CD8-positive, alpha-beta memory T cell (primary cell): ENCODE data around the gene TMUB1. TPM values are rescaled to one million over a fixed set of nuclear protein-coding genes. Genes with fewer than 3 reads are reported as not detected.

Experiments used
- CTCF ChIA-PET: fragments of 350-600 bp; sonication (Branson Sonifier 250); formaldehyde crosslinking; loops from one replicate; lab custom pipeline; 2021; ENCODE audit warnings: antibody characterized with exemption; lab: Charles Lee
- POLR2A ChIA-PET: fragments of 350-600 bp; sonication (Branson Sonifier 250); formaldehyde crosslinking; loops from one replicate; lab custom pipeline; 2021; ENCODE audit warnings: antibody characterized with exemption; lab: Charles Lee
- DNase-seq, 5 donors: peaks; one replicate each; pipeline versions ENCODE4 v3.0.0 to v3.0.0-alpha.2; 2020 to 2022; ENCODE audit warnings: mixed read lengths in 1 of 5
- H3K27ac ChIP-seq: one replicate; pipeline ENCODE4 v1.7.0; 2013; ENCODE audit warnings: low read depth, mild to moderate bottlenecking, low read length, moderate library complexity
- H3K27me3 ChIP-seq: 2 replicates; pipeline ENCODE4 v1.7.0; 2013; ENCODE audit warnings: low read length, mild to moderate bottlenecking; ENCODE audit not compliant: insufficient read depth, poor library complexity, severe bottlenecking
- H3K36me3 ChIP-seq: 2 replicates; pipeline ENCODE4 v1.7.0; 2013; ENCODE audit warnings: mild to moderate bottlenecking, low read length, moderate library complexity; ENCODE audit not compliant: insufficient read depth
- H3K4me1 ChIP-seq: 2 replicates; pipeline ENCODE4 v1.7.0; 2013; ENCODE audit warnings: mild to moderate bottlenecking, low read length, moderate library complexity; ENCODE audit not compliant: insufficient read depth
- H3K4me3 ChIP-seq: 2 replicates; pipeline ENCODE4 v1.7.0; 2013; ENCODE audit warnings: mild to moderate bottlenecking, low read length
- H3K9me3 ChIP-seq: 2 replicates; pipeline ENCODE4 v1.7.0; 2013; ENCODE audit warnings: mild to moderate bottlenecking, low read length
- H3K27ac Mint-ChIP-seq, 8 donors: one replicate each; pipeline ENCODE4 v1.8.0; 2020 to 2021; ENCODE audit warnings: mixed read lengths in 8 of 8, mild to moderate bottlenecking in 6 of 8, inconsistent platforms in 3 of 8, moderate library complexity in 3 of 8
- H3K27me3 Mint-ChIP-seq, 2 donors: one replicate each; pipeline ENCODE4 v1.8.0; 2020 to 2021; ENCODE audit warnings: mixed read lengths in 2 of 2, mild to moderate bottlenecking in 1 of 2, moderate library complexity in 1 of 2
- H3K36me3 Mint-ChIP-seq, 3 donors: one replicate each; pipeline ENCODE4 v1.8.0; 2020 to 2021; ENCODE audit warnings: mixed read lengths in 3 of 3, inconsistent platforms in 1 of 3, mild to moderate bottlenecking in 1 of 3
- H3K4me1 Mint-ChIP-seq, 3 donors: one replicate each; pipeline ENCODE4 v1.8.0; 2020 to 2021; ENCODE audit warnings: mixed read lengths in 3 of 3, inconsistent platforms in 1 of 3, mild to moderate bottlenecking in 1 of 3
- H3K4me3 Mint-ChIP-seq, 7 donors: one replicate each; pipeline ENCODE4 v1.8.0; 2020 to 2021; ENCODE audit warnings: mixed read lengths in 7 of 7, mild to moderate bottlenecking in 6 of 7, moderate library complexity in 4 of 7, inconsistent platforms in 2 of 7
- H3K9me3 Mint-ChIP-seq, 5 donors: one replicate each; pipeline ENCODE4 v1.8.0; 2020 to 2022; ENCODE audit warnings: mixed read lengths in 5 of 5, mild to moderate bottlenecking in 3 of 5, moderate library complexity in 2 of 5, inconsistent platforms in 1 of 5
- polyA plus RNA-seq: library from polyadenylated mRNA; unstranded; fragments of 300-500 nt; fragmentation: Illumina TruSeq; gene quantifications from one replicate; pipeline ENCODE4 v1.2.3, GENCODE V29; 2021
- total RNA-seq, 2 experiments: library from RNA; stranded (reverse); gene quantifications; one replicate each; pipeline ENCODE4 v1.2.3, GENCODE V29; 2021

TMUB1 gene
- total and polyA plus RNA-seq, 3 experiments from 2014 or later, result 69.7 to 83.5 (median 81.7) TPM

DNA sequence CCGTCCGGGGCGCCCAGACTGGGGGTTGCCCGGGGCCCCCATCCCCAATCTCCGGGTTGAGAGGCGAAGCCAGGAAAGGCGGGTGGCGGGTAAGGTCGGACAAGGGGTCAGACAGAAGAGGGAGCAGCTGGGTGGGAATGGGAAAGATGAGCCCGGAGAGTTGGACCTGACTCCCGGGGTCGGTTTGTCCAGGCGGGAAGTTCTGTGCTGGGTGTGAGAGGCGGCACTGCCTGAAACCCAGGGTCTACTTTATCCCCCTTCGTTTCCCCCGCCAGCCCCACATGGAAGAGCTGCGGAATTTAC, 23.2 kb downstream of the TMUB1 start:
- Histone ChIP-seq H3K4me3 (peak overlapping the region; percentile 94), H3K36me3 (peaks cover 7% of the 10 kb centered on the region), H3K27me3 (no peaks in the 10 kb centered on the region), H3K4me1 (peaks cover 36% of the 10 kb centered on the region), H3K27ac (peak overlapping the region; percentile 91), H3K9me3 (no peaks in the 10 kb centered on the region)
- Mint-ChIP-seq H3K36me3 (peaks cover 0 to 25% (median 0%) of the 10 kb centered on the region in 3 donors), H3K27me3 (no peaks in the 10 kb centered on the region), H3K4me1 (peaks cover 24 to 47% (median 36%) of the 10 kb centered on the region in 3 donors), H3K4me3 (peak overlapping the region; percentile 82 to 94 (median 92)), H3K9me3 (no peaks in the 10 kb centered on the region), H3K27ac (peak overlapping the region in 6 of 8 donors; percentile 52 to 91 (median 73))
- ChIA-PET POLR2A (interaction anchor here (0.9 kb wide), 1 partner anchor 55 kb away, joined by 3 read pairs; no protein-coding TSS in a partner anchor), CTCF (interaction anchor here (1.3 to 3.8 kb wide), 4 partner anchors 21 to 51 kb away, joined by 5 to 19 read pairs (median 6); partner anchors contain the start of gene FASTK)
- no peak for DNase-seq

GRCh38 chr7:151059367-151060112, 23.8 kb downstream of the TMUB1 start, which contains the start of gene SLC4A2:
SLC4A2 (plus strand) TSS chr7:151059589; CDS start chr7:151061988, 2,399 bp downstream.
- Mint-ChIP-seq H3K36me3 (peaks cover 0 to 23% (median 0%) of the 10 kb centered on the region in 3 donors), H3K9me3 (no peaks in the 10 kb centered on the region), H3K27me3 (no peaks in the 10 kb centered on the region), H3K4me1 (peaks cover 24 to 47% (median 36%) of the 10 kb centered on the region in 3 donors), H3K27ac (peak within 1 kb of the TSS; percentile 88 to 98 (median 98)), H3K4me3 (peak within 1 kb of the TSS; percentile 88 to 95 (median 94))
- ChIA-PET CTCF (interaction anchor here (1.0 to 3.8 kb wide), 6 partner anchors 21 to 75 kb away, joined by 3 to 19 read pairs (median 5); partner anchors contain the start of genes ABCB8 and FASTK), POLR2A (interaction anchor here (0.8 to 2.1 kb wide), 4 partner anchors 17 to 32 kb away, joined by 3 to 10 read pairs (median 6); partner anchors contain the start of genes ABCB8 and TMUB1)
- DNase-seq, result peak; percentile 61 to 79 (median 73)
- H3K4me3 ChIP-seq, result peak within 1 kb of the TSS; percentile 94
- no peaks in the 10 kb centered on the region for H3K27me3 ChIP-seq
- H3K9me3 ChIP-seq, result no peaks in the 10 kb centered on the region
- peaks cover 2% of the 10 kb centered on the region for H3K36me3 ChIP-seq
- peaks cover 36% of the 10 kb centered on the region for H3K4me1 ChIP-seq
- H3K27ac ChIP-seq, result peak within 1 kb of the TSS; percentile 91

DNA sequence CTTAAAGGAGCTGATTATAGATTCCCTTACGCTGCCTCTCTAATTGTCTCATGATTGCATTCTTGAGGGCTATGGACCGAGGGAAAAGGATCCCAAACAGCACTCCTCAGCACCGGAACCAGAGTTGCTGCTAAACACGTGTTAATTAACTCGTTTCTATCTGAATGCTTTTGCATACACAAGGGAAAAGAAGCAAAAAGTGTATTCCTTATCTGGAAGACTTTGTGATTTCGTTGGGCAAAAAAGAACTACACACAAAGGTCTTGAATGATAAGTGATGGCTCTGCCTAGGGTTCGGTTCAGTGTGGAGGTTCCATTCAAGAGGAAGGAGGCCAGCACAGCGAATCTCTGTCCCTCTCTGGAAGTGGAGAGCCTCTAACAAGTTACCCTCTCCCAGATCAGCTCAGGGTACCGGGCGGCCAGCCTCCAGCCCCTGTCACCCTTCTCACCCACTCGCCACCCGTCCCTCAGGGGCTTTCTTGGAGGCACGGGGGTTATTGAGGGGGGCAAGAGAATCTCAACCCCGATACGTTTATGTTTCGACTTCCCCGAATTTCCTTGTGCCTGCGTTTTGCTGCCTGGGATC, 24.4 kb downstream of the TMUB1 start:
- Mint-ChIP-seq H3K27me3 (no peaks in the 10 kb centered on the region), H3K27ac (peak overlapping the region; percentile 88 to 98 (median 98)), H3K36me3 (peaks cover 0 to 20% (median 0%) of the 10 kb centered on the region in 3 donors), H3K9me3 (no peaks in the 10 kb centered on the region), H3K4me3 (peak overlapping the region; percentile 88 to 95 (median 94)), H3K4me1 (peaks cover 24 to 47% (median 36%) of the 10 kb centered on the region in 3 donors)
- peak in 1 of 5 donors; percentile 10 for DNase-seq
- H3K36me3 ChIP-seq, result no peaks in the 10 kb centered on the region
- H3K27ac ChIP-seq, result peak overlapping the region; percentile 91
- H3K9me3 ChIP-seq, result no peaks in the 10 kb centered on the region
- POLR2A ChIA-PET, result interaction anchor here (0.8 to 2.1 kb wide), 6 partner anchors 17 to 168 kb away, joined by 3 to 10 read pairs (median 6); partner anchors contain the start of genes ABCB8, ABCF2, FASTK and TMUB1
- H3K27me3 ChIP-seq, result no peaks in the 10 kb centered on the region
- CTCF ChIA-PET, result interaction anchor here (0.6 to 1.6 kb wide), 5 partner anchors 30 to 96 kb away, joined by 3 to 5 read pairs (median 4); partner anchors contain the start of gene ABCB8
- H3K4me1 ChIP-seq, result peaks cover 36% of the 10 kb centered on the region
- H3K4me3 ChIP-seq, result peak overlapping the region; percentile 94

DNA sequence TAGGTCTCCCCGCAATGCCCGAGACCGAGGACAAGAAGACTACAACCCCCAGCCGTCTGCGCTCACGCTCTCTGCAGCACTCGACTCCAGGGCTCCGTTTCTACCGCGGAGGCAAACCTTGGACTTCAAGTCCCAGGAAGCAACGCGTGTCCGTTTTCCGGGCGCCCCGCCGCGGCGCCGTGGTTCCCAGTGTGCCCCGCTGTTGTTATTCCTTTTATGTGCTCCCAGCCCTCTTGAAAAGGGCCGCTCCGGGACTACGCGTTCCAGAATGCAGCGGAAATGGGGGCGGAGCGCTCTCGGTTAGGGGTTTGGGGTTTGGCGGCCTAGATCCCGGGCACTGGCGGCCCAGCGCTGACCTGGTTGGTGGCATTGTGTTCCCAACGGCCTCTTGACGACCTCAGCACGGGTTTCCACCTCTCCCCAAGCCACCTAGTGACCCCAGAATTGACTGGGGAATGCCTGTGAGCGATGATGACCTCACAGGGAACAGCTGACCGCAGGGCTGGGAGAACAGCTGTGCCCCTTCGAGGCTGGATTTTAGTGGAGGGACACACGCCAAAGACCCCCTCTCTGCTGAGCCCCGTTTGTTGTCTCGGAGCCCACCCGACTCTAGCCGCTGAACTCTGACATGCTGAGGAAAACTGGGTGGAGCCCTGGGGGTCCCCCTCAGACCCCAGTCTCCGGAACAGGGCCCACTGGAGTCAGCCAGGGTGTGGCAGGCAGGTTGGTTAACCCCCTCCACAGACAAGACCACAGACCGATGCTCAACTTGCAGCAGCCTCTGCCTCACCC, 25.1 kb downstream of the TMUB1 start:
- Mint-ChIP-seq H3K36me3 (peaks cover 0 to 16% (median 0%) of the 10 kb centered on the region in 3 donors), H3K27me3 (no peaks in the 10 kb centered on the region), H3K27ac (peak overlapping the region; percentile 88 to 98 (median 98)), H3K4me1 (peaks cover 24 to 47% (median 36%) of the 10 kb centered on the region in 3 donors), H3K4me3 (peak overlapping the region; percentile 88 to 95 (median 94)), H3K9me3 (no peaks in the 10 kb centered on the region)
- H3K9me3 ChIP-seq, result no peaks in the 10 kb centered on the region
- ChIA-PET POLR2A (interaction anchor here (0.8 to 2.1 kb wide), 5 partner anchors 18 to 169 kb away, joined by 5 to 10 read pairs (median 7); partner anchors contain the start of genes ABCB8, ABCF2, FASTK and TMUB1), CTCF (interaction anchor here (0.6 to 1.6 kb wide), 7 partner anchors 29 to 248 kb away, joined by 3 to 6 read pairs (median 4); partner anchors contain the start of gene ABCB8)
- peaks cover 39% of the 10 kb centered on the region for H3K4me1 ChIP-seq
- H3K27ac ChIP-seq, result peak overlapping the region; percentile 91
- H3K27me3 ChIP-seq, result no peaks in the 10 kb centered on the region
- DNase-seq, result peak; percentile 94 to 99 (median 96)
- H3K36me3 ChIP-seq, result no peaks in the 10 kb centered on the region
- H3K4me3 ChIP-seq, result peak overlapping the region; percentile 94

DNA sequence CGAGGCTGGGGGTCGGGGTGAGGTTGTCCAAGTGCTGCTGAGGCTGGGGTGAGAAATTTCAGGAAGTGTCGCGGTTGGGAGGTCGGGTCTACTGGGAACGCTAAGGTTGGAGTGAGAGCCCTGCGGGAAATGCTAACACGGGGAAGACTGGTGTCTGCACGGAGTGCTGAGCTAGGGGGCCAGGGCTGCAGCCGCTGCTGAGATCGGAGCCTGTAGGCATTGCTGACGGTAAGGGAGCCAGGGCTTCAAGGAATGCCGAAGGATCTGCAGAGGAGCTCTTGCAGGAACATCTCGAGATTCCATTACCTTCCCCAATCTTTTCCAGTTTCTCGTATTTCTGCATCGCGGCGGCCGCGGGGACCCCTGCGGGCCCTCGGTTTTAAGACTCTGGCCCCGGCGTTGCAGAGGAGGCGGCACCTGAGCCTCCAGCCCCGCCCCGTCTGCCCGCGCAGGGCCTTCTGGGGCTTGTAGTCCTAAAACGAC, 25.7 kb downstream of the TMUB1 start, which contains the start of gene CDK5:
TSS of gene CDK5 (minus strand) at position 392 of the 483 bp plus-strand sequence. CDS start at position 343, 49 bp downstream.
- Histone ChIP-seq H3K27ac (peak within 1 kb of the TSS; percentile 91), H3K27me3 (no peaks in the 10 kb centered on the region), H3K36me3 (no peaks in the 10 kb centered on the region), H3K4me1 (peaks cover 41% of the 10 kb centered on the region), H3K4me3 (peak within 1 kb of the TSS; percentile 94), H3K9me3 (no peaks in the 10 kb centered on the region)
- Mint-ChIP-seq H3K4me1 (peaks cover 25 to 52% (median 38%) of the 10 kb centered on the region in 3 donors), H3K9me3 (no peaks in the 10 kb centered on the region), H3K36me3 (peaks cover 0 to 16% (median 1%) of the 10 kb centered on the region in 3 donors), H3K27ac (peak within 1 kb of the TSS; percentile 88 to 98 (median 98)), H3K4me3 (peak within 1 kb of the TSS; percentile 88 to 95 (median 94)), H3K27me3 (peaks cover 2% of the 10 kb centered on the region in 2 donors)
- ChIA-PET POLR2A (interaction anchor here (1.8 to 2.1 kb wide), 2 partner anchors 23 to 30 kb away, joined by 10 read pairs; partner anchors contain the start of genes ABCB8 and FASTK), CTCF (interaction anchor here (0.6 to 1.3 kb wide), 3 partner anchors 29 to 248 kb away, joined by 3 to 6 read pairs (median 4); partner anchors contain the start of gene ABCB8)
- no peak for DNase-seq

- H3K9me3 ChIP-seq, result no peaks in the 10 kb centered on the region
- no peaks in the 10 kb centered on the region for H3K27me3 ChIP-seq
- H3K9me3 Mint-ChIP-seq, result no peaks in the 10 kb centered on the region
- no peaks in the 10 kb centered on the region for H3K36me3 ChIP-seq
- H3K4me1 ChIP-seq, result peaks cover 41% of the 10 kb centered on the region
- H3K36me3 Mint-ChIP-seq, result peaks cover 0 to 15% (median 1%) of the 10 kb centered on the region in 3 donors
- H3K27me3 Mint-ChIP-seq, result peaks cover 2 to 4% of the 10 kb centered on the region in 2 donors
- H3K4me1 Mint-ChIP-seq, result peaks cover 26 to 51% (median 40%) of the 10 kb centered on the region in 3 donors
- DNase-seq, result no peak
- POLR2A ChIA-PET, result interaction anchor here (1.8 kb wide), 1 partner anchor 24 kb away, joined by 10 read pairs; the partner anchor contains the start of gene FASTK
- peak overlapping the region; percentile 52 for H3K27ac ChIP-seq
- CTCF ChIA-PET, result interaction anchor here (0.6 to 1.3 kb wide), 2 partner anchors 29 to 38 kb away, joined by 3 to 6 read pairs; partner anchors contain the start of gene ABCB8
- H3K4me3 Mint-ChIP-seq, result peak overlapping the region; percentile 88 to 95 (median 94)
- H3K4me3 ChIP-seq, result peak overlapping the region; percentile 94
- H3K27ac Mint-ChIP-seq, result peak overlapping the region in 6 of 8 donors; percentile 47 to 98 (median 78)
Measured at GRCh38 chr7:151056666-151057505, 26.4 kb downstream of the TMUB1 start.
